CD14-positive monocyte (primary cell): ENCODE data around the gene SLC9A7. TPM values are rescaled to one million over a fixed set of nuclear protein-coding genes. Genes with fewer than 3 reads are reported as not detected.

Experiments
- DNase-seq, 3 donors: peaks; one replicate each; pipeline ENCODE4 v3.0.0-alpha.2; 2011 to 2022
- H2AFZ ChIP-seq: 2 replicates; pipeline ENCODE4 v1.6.0; 2012; ENCODE audit warnings: mild to moderate bottlenecking, low read depth, low read length, inconsistent platforms; ENCODE audit not compliant: insufficient read depth, poor library complexity, severe bottlenecking
- H3K27ac ChIP-seq, 2 donors: 1 replicate in 1 of 2; 2 replicates in 1 of 2; pipeline ENCODE4 v1.5.1; 2012 to 2013; ENCODE audit warnings: low read length in 2 of 2, control low read depth in 1 of 2, inconsistent platforms in 1 of 2, low read depth in 1 of 2, mild to moderate bottlenecking in 1 of 2
- H3K27me3 ChIP-seq, 2 donors: one replicate each; pipeline versions ENCODE4 v1.6.0 to v1.6.1; 2011 to 2013; ENCODE audit warnings: low read length in 2 of 2; ENCODE audit not compliant: control insufficient read depth in 2 of 2, insufficient read depth in 2 of 2
- H3K36me3 ChIP-seq, 2 donors: replicated peaks in 1 of 2; 1 replicate in 1 of 2; 2 replicates in 1 of 2; pipeline versions ENCODE4 v1.5.1 to v1.6.1; 2012 to 2013; ENCODE audit warnings: low read length in 2 of 2, control low read depth in 1 of 2, inconsistent platforms in 1 of 2, mild to moderate bottlenecking in 1 of 2; ENCODE audit not compliant: insufficient read depth in 2 of 2, control insufficient read depth in 1 of 2
- H3K4me1 ChIP-seq, 2 donors: 1 replicate in 1 of 2; 2 replicates in 1 of 2; pipeline versions ENCODE4 v1.5.1 to v1.6.1; 2012 to 2013; ENCODE audit warnings: low read length in 2 of 2, control low read depth in 1 of 2, inconsistent platforms in 1 of 2, mild to moderate bottlenecking in 1 of 2, moderate library complexity in 1 of 2; ENCODE audit not compliant: insufficient read depth in 2 of 2, control insufficient read depth in 1 of 2
- H3K4me2 ChIP-seq: replicated peaks from 2 replicates; pipeline ENCODE3; 2012; ENCODE audit warnings: low read length, moderate library complexity, mild to moderate bottlenecking; ENCODE audit not compliant: poor library complexity, severe bottlenecking; ENCODE audit errors: extremely low read depth
- H3K4me3 ChIP-seq, 3 experiments: fragments of 200-600 bp in 1 of 3; sonication (generic) in 1 of 3; replicated peaks in 1 of 3; 1 replicate in 2 of 3; 2 replicates in 1 of 3; pipeline ENCODE4 v1.5.1; 2011 to 2013; ENCODE audit warnings: low read length in 3 of 3, mild to moderate bottlenecking in 3 of 3, control low read depth in 2 of 3, low read depth in 2 of 3, inconsistent platforms in 1 of 3, moderate library complexity in 1 of 3
- H3K79me2 ChIP-seq: 2 replicates; pipeline ENCODE4 v1.6.0; 2012; ENCODE audit warnings: mild to moderate bottlenecking, control low read depth, inconsistent platforms, low read length, moderate library complexity; ENCODE audit not compliant: insufficient read depth
- H3K9ac ChIP-seq: 2 replicates; pipeline ENCODE4 v1.6.0; 2017; ENCODE audit warnings: low read length, mild to moderate bottlenecking; ENCODE audit not compliant: insufficient read depth, poor library complexity, severe bottlenecking
- H3K9me3 ChIP-seq, 2 donors: replicated peaks in 1 of 2; 1 replicate in 1 of 2; 2 replicates in 1 of 2; pipeline versions ENCODE4 v1.5.1 to v1.6.1; 2012 to 2013; ENCODE audit warnings: low read length in 2 of 2, control low read depth in 1 of 2; ENCODE audit not compliant: control insufficient read depth in 1 of 2, insufficient read depth in 1 of 2
- H4K20me1 ChIP-seq: 2 replicates; pipeline ENCODE4 v1.6.0; 2012; ENCODE audit warnings: mild to moderate bottlenecking, low read length, control low read depth, moderate library complexity; ENCODE audit not compliant: insufficient read depth
- H3K27ac Mint-ChIP-seq, 7 donors: one replicate each; pipeline ENCODE4 v1.8.0; 2020; ENCODE audit warnings: mild to moderate bottlenecking in 7 of 7, mixed read lengths in 7 of 7, moderate library complexity in 6 of 7, inconsistent platforms in 2 of 7
- H3K27me3 Mint-ChIP-seq, 3 donors: one replicate each; pipeline ENCODE4 v1.8.0; 2021 to 2022; ENCODE audit warnings: low read depth in 3 of 3, mild to moderate bottlenecking in 3 of 3, mixed read lengths in 3 of 3, moderate library complexity in 3 of 3, inconsistent platforms in 1 of 3
- H3K36me3 Mint-ChIP-seq, 2 donors: one replicate each; pipeline ENCODE4 v1.8.0; 2020; ENCODE audit warnings: mixed read lengths in 2 of 2, inconsistent platforms in 1 of 2, mild to moderate bottlenecking in 1 of 2
- H3K4me1 Mint-ChIP-seq: one replicate; pipeline ENCODE4 v1.8.0; 2020; ENCODE audit warnings: mild to moderate bottlenecking, mixed read lengths
- H3K4me3 Mint-ChIP-seq, 2 donors: one replicate each; pipeline ENCODE4 v1.8.0; 2020; ENCODE audit warnings: mild to moderate bottlenecking in 2 of 2, mixed read lengths in 2 of 2, moderate library complexity in 1 of 2
- H3K9me3 Mint-ChIP-seq, 7 donors: one replicate each; pipeline ENCODE4 v1.8.0; 2020 to 2022; ENCODE audit warnings: mixed read lengths in 7 of 7, mild to moderate bottlenecking in 6 of 7, moderate library complexity in 6 of 7, inconsistent platforms in 2 of 7
- WGBS: methylation state at CpG from one replicate; pipeline ENCODE4 v1.1.5; 2013; ENCODE audit warnings: missing lambda C conversion rate; ENCODE audit not compliant: insufficient coverage; 5-methylcytosine and 5-hydroxymethylcytosine counted together
- intact Hi-C, 2 donors: fragments of 100-400 bp; cut with micrococcal nuclease; formaldehyde crosslinking; loops; one replicate each; pipeline versions ENCODE4 v1.15.0 to v1.15.1; 2023
- polyA plus RNA-seq, 3 donors: library from polyadenylated mRNA; depleted of rRNA in 1 of 3; unstranded in 2 of 3; stranded (reverse) in 1 of 3; fragments of 300-500 nt in 2 of 3; fragments of >200 nt in 1 of 3; fragmentation: Illumina TruSeq in 2 of 3; gene quantifications; 1 replicate in 2 of 3; 2 replicates in 1 of 3; pipeline ENCODE4 v1.2.3, GENCODE V29; 2012 to 2021
- TF ChIP-seq, protein P1 (sequence below): fragments of 200-600 bp; IDR thresholded peaks from one replicate; pipeline ENCODE4 v1.8.0; 2022; ENCODE audit warnings: antibody characterized with exemption, mild to moderate bottlenecking

The SLC9A7 gene
- polyA plus RNA-seq, 3 donors = 0.73 to 2.0 (median 1.0) TPM

DNA sequence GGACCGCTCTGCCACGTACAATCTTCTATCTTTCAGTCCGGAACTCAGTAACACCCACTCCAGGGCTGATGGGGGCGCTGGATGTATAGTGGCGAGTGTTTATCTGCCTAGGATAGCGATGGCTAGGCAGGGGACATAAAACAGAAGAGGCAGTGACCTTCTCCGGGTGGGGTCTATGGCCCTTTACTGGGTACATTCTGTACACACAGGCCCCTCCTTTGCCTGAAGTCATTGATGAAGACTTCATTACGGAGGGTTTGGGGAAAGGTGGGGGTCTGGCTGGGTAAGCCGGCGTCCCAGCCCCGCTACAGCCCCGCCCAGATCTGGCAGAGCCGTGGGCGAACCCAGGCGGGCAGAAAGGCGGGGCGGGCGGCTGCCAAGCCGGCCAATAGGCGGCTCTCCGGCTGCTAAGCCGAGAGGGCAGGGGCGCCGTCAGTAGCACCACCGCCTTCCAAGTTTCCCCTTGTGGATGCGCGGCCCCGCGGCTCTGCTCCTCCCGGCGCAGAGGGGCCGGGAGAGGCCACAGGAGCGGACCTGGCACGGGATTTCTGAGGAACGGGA, 185.5 kb downstream of the SLC9A7 start, which contains the start of gene CHST7:
TSS of gene CHST7 (plus strand) at position 435 of the 561 bp plus-strand sequence. CDS start 167 bp downstream, outside the sequence.
- peak within 1 kb of the TSS; percentile 42 to 75 (median 59) for H3K4me3 ChIP-seq
- Mint-ChIP-seq H3K27me3 (peaks cover 3 to 24% (median 24%) of the 10 kb centered on the region in 3 donors), H3K9me3 (peaks cover 0 to 13% (median 2%) of the 10 kb centered on the region in 7 donors), H3K4me3 (peak within 1 kb of the TSS; percentile 79 to 84), H3K4me1 (peaks cover 45% of the 10 kb centered on the region), H3K36me3 (peaks cover 1 to 2% of the 10 kb centered on the region in 2 donors), H3K27ac (peak within 1 kb of the TSS in 6 of 7 donors; percentile 50 to 83 (median 68))
- peak within 1 kb of the TSS; percentile 56 for H3K9ac ChIP-seq
- H3K9me3 ChIP-seq = peaks cover 0 to 5% of the 10 kb centered on the region in 2 donors
- H4K20me1 ChIP-seq = peaks cover 10% of the 10 kb centered on the region
- H3K4me1 ChIP-seq = peaks cover 33 to 41% of the 10 kb centered on the region in 2 donors
- H3K27me3 ChIP-seq = peaks cover 0 to 7% of the 10 kb centered on the region in 2 donors
- peak within 1 kb of the TSS; percentile 75 for H2AFZ ChIP-seq
- peak in 2 of 3 donors; percentile 36 to 38 for DNase-seq
- peak within 1 kb of the TSS; percentile 82 for H3K4me2 ChIP-seq
- intact Hi-C loops = loop anchor here in 1 of 2 donors (10.0 kb wide), 1 partner anchor 51 kb away; no protein-coding TSS in a partner anchor
- H3K36me3 ChIP-seq = no peaks in the 10 kb centered on the region
- no peaks in the 10 kb centered on the region for H3K79me2 ChIP-seq
- H3K27ac ChIP-seq = peak within 1 kb of the TSS in 1 of 2 donors; percentile 33
- WGBS = under 1% methylated on average over 28 of the region's 35 CpGs
- TF ChIP-seq, protein P1, sequence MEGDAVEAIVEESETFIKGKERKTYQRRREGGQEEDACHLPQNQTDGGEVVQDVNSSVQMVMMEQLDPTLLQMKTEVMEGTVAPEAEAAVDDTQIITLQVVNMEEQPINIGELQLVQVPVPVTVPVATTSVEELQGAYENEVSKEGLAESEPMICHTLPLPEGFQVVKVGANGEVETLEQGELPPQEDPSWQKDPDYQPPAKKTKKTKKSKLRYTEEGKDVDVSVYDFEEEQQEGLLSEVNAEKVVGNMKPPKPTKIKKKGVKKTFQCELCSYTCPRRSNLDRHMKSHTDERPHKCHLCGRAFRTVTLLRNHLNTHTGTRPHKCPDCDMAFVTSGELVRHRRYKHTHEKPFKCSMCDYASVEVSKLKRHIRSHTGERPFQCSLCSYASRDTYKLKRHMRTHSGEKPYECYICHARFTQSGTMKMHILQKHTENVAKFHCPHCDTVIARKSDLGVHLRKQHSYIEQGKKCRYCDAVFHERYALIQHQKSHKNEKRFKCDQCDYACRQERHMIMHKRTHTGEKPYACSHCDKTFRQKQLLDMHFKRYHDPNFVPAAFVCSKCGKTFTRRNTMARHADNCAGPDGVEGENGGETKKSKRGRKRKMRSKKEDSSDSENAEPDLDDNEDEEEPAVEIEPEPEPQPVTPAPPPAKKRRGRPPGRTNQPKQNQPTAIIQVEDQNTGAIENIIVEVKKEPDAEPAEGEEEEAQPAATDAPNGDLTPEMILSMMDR = no peak

DNA sequence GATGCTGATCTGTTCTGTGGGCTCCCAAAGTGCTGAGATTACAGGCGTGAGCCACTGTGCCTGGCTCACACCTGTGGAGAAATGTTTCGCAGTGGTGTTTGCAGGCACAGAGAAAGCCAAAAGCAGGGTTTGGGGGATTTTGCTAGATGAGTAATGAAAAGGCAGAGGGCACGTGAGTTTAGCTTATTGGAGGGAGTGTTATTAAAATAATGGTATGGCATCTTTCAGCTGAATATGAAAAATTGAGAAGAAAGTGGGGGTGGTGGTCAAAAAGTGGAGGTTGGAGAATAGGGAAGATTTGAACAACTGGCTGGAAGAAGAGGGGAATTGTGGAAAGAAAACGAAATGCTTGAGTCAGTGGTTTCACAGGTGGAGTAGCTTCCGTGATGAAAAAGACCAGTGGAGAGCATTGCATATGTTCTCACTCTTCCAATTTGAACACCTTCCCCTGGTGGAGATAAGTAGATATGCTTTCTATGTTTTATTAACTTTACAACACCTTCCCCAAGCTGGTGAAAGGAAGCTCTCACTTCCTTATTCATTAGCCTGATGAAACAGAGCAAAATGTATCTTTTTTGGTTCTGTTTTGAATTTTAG, 186.5 kb downstream of the SLC9A7 start:
- Histone ChIP-seq H3K79me2 (no peaks in the 10 kb centered on the region), H2AFZ (no peak overlapping the region), H3K4me2 (peak overlapping the region; percentile 82), H3K9ac (no peak overlapping the region), H4K20me1 (peaks cover 6% of the 10 kb centered on the region), H3K4me1 (peaks cover 33 to 41% of the 10 kb centered on the region in 2 donors), H3K4me3 (peak overlapping the region in 1 of 3 experiments; percentile 75), H3K27ac (peak overlapping the region in 1 of 2 donors; percentile 33), H3K27me3 (peaks cover 0 to 7% of the 10 kb centered on the region in 2 donors), H3K36me3 (no peaks in the 10 kb centered on the region), H3K9me3 (peaks cover 0 to 5% of the 10 kb centered on the region in 2 donors)
- Mint-ChIP-seq H3K36me3 (peaks cover 0 to 1% of the 10 kb centered on the region in 2 donors), H3K9me3 (peaks cover 0 to 12% (median 2%) of the 10 kb centered on the region in 7 donors), H3K4me3 (peak overlapping the region; percentile 79 to 84), H3K4me1 (peaks cover 38% of the 10 kb centered on the region), H3K27ac (peak overlapping the region in 5 of 7 donors; percentile 52 to 83 (median 70)), H3K27me3 (peaks cover 3 to 22% (median 21%) of the 10 kb centered on the region in 3 donors)
- WGBS = 72% methylated on average over 3 of the region's 5 CpGs
- TF ChIP-seq, protein P1 = peak; percentile 30
- intact Hi-C loops = loop anchor here in 1 of 2 donors (10.0 kb wide), 1 partner anchor 52 kb away; no protein-coding TSS in a partner anchor
- DNase-seq = peak in 2 of 3 donors; percentile 43 to 58
